Keratinocyte (primary cell): ENCODE data around the gene ROS1. TPM values are rescaled to one million over a fixed set of nuclear protein-coding genes. Genes with fewer than 3 reads are reported as not detected.

ENCODE experiments used
- DNase-seq: peaks from one replicate; pipeline ENCODE4 v3.0.0-alpha.2; 2011; ENCODE audit warnings: low read depth, missing footprints, low spot score
- FAIRE-seq: peaks from 2 replicates; lab custom pipeline; 2011; peaks lifted over from hg19 to GRCh38; lab: Jason Lieb, UNC
- H2AFZ ChIP-seq: 2 replicates; pipeline ENCODE4 v1.6.0; 2012; ENCODE audit warnings: low read length, control low read depth, inconsistent platforms; ENCODE audit not compliant: control insufficient read depth
- H3K27ac ChIP-seq: 2 replicates; pipeline ENCODE4 v1.5.1; 2011; ENCODE audit warnings: low read length; ENCODE audit not compliant: control insufficient read depth, insufficient read depth
- H3K27me3 ChIP-seq: 3 replicates; pipeline ENCODE4 v1.6.0; 2011; ENCODE audit warnings: low read length; ENCODE audit not compliant: control insufficient read depth, insufficient read depth; ENCODE audit errors: extremely low read depth
- H3K36me3 ChIP-seq, 2 experiments: 2 replicates in 1 of 2; 3 replicates in 1 of 2; pipeline ENCODE4 v1.5.1; 2011; ENCODE audit warnings: low read length in 2 of 2, mild to moderate bottlenecking in 1 of 2; ENCODE audit not compliant: control insufficient read depth in 2 of 2, insufficient read depth in 2 of 2; ENCODE audit errors: extremely low read depth in 1 of 2
- H3K4me1 ChIP-seq: 3 replicates; pipeline ENCODE4 v1.5.1; 2011; ENCODE audit warnings: low read length; ENCODE audit not compliant: control insufficient read depth, insufficient read depth; ENCODE audit errors: extremely low read depth
- H3K4me2 ChIP-seq: 3 replicates; pipeline ENCODE4 v1.6.0; 2011; ENCODE audit warnings: low read depth, low read length; ENCODE audit not compliant: control insufficient read depth, insufficient read depth; ENCODE audit errors: extremely low read depth
- H3K4me3 ChIP-seq, 3 experiments: fragments of 200-600 bp in 1 of 3; sonication (generic) in 1 of 3; 2 replicates in 2 of 3; 3 replicates in 1 of 3; pipeline ENCODE4 v1.5.1; 2011 to 2016; ENCODE audit warnings: low read length in 3 of 3, mild to moderate bottlenecking in 3 of 3, control low read depth in 2 of 3, inconsistent platforms in 1 of 3, low read depth in 1 of 3, mixed read lengths in 1 of 3, mixed run types in 1 of 3, moderate library complexity in 1 of 3; ENCODE audit not compliant: control insufficient read depth in 2 of 3, insufficient read depth in 2 of 3; ENCODE audit errors: extremely low read depth in 1 of 3
- H3K79me2 ChIP-seq: 2 replicates; pipeline ENCODE4 v1.6.0; 2012; ENCODE audit warnings: low read length; ENCODE audit not compliant: control insufficient read depth, insufficient read depth
- H3K9ac ChIP-seq: 3 replicates; pipeline ENCODE4 v1.6.0; 2011; ENCODE audit warnings: low read length; ENCODE audit not compliant: control insufficient read depth, insufficient read depth; ENCODE audit errors: extremely low read depth
- H3K9me1 ChIP-seq: 3 replicates; pipeline ENCODE4 v1.6.0; 2011; ENCODE audit warnings: low read length; ENCODE audit not compliant: control insufficient read depth, insufficient read depth; ENCODE audit errors: extremely low read depth
- H3K9me3 ChIP-seq: 2 replicates; pipeline ENCODE4 v1.5.1; 2012; ENCODE audit warnings: low read depth, low read length; ENCODE audit not compliant: control insufficient read depth
- H4K20me1 ChIP-seq: 3 replicates; pipeline ENCODE4 v1.6.0; 2011; ENCODE audit warnings: low read length; ENCODE audit not compliant: control insufficient read depth, insufficient read depth; ENCODE audit errors: extremely low read depth
- CTCF ChIP-seq, 3 experiments: IDR thresholded peaks in 1 of 3; conservative IDR thresholded peaks in 1 of 3; optimal IDR thresholded peaks in 1 of 3; 2 replicates in 2 of 3; 3 replicates in 1 of 3; pipeline versions ENCODE3 to v1.5.1; 2011; ENCODE audit warnings: low read length in 3 of 3, mild to moderate bottlenecking in 3 of 3, moderate library complexity in 2 of 3, control low read depth in 1 of 3, inconsistent platforms in 1 of 3; ENCODE audit not compliant: insufficient read depth in 2 of 3; ENCODE audit errors: extremely low read depth in 1 of 3
- EZH2 ChIP-seq: IDR thresholded peaks from one replicate; pipeline ENCODE4 v1.6.1; 2012; ENCODE audit warnings: inconsistent platforms, mild to moderate bottlenecking, low read length, moderate library complexity
- dilution Hi-C: fragments of 300-500 bp; cut with MboI; formaldehyde crosslinking; loops from one replicate; pipeline ENCODE4 v1.7.0; 2020; ENCODE audit warnings: low sequenced_read_pairs; ENCODE audit not compliant: extremely low pct_ligation_motif_present
- polyA plus RNA-seq, 5 experiments: library from polyadenylated mRNA; depleted of rRNA in 3 of 5; stranded (reverse) in 3 of 5; stranded (forward) in 1 of 5; unstranded in 1 of 5; fragments of >200 nt; gene quantifications; 1 replicate in 1 of 5; 2 replicates in 3 of 5; 3 replicates in 1 of 5; pipeline versions ENCODE4 v1.2.1 to v1.2.3, GENCODE V29; 2011 to 2012; ENCODE audit warnings: missing spikeins in 2 of 5, low read depth in 1 of 5, low replicate concordance in 1 of 5

ROS1 gene
- polyA plus RNA-seq, 1 donor (not counting 4 experiments of a cell fraction or from before 2014, with no cell fraction given), result 0.16 TPM

- Histone ChIP-seq H3K9me1 (no peaks in the 10 kb centered on the region), H3K4me1 (peaks cover 1% of the 10 kb centered on the region), H3K4me3 (no peak overlapping the region), H4K20me1 (no peaks in the 10 kb centered on the region), H3K9me3 (no peaks in the 10 kb centered on the region), H3K9ac (no peak overlapping the region), H3K79me2 (no peaks in the 10 kb centered on the region), H3K27ac (no peak overlapping the region), H3K4me2 (no peak overlapping the region), H3K36me3 (no peaks in the 10 kb centered on the region), H3K27me3 (no peaks in the 10 kb centered on the region), H2AFZ (no peak overlapping the region)
- no peak for TF ChIP-seq CTCF (optimal IDR thresholded peaks at IDR 0.05 in 1 of 3, IDR thresholded peaks at IDR 0.05 in 1 of 3, conservative IDR thresholded peaks at IDR 0.05 in 1 of 3; ENCODE audit: extremely low read depth in 1 of 3, insufficient read depth in 2 of 3, low read length in 3 of 3)
- no peak for TF ChIP-seq EZH2
- DNase-seq (no peak), FAIRE-seq (no peak)
- dilution Hi-C loops, result no loop called here
These were observed 31.3 kb upstream of the ROS1 start for GRCh38 chr6:117456998-117457397.

- Histone ChIP-seq H3K4me2 (no peak overlapping the region), H3K4me1 (peaks cover 5% of the 10 kb centered on the region), H3K36me3 (no peaks in the 10 kb centered on the region), H3K27ac (no peak overlapping the region), H4K20me1 (no peaks in the 10 kb centered on the region), H3K4me3 (no peak overlapping the region), H3K27me3 (no peaks in the 10 kb centered on the region), H3K9ac (no peak overlapping the region), H2AFZ (no peak overlapping the region), H3K9me1 (no peaks in the 10 kb centered on the region), H3K79me2 (no peaks in the 10 kb centered on the region), H3K9me3 (no peaks in the 10 kb centered on the region)
- dilution Hi-C loops, result no loop called here
- no peak for FAIRE-seq
- TF ChIP-seq CTCF (optimal IDR thresholded peaks at IDR 0.05 in 1 of 3, IDR thresholded peaks at IDR 0.05 in 1 of 3, conservative IDR thresholded peaks at IDR 0.05 in 1 of 3; ENCODE audit: extremely low read depth in 1 of 3, insufficient read depth in 2 of 3, low read length in 3 of 3) (no peak), EZH2 (no peak)
- no peak for DNase-seq
These were observed 30.5 kb upstream of the ROS1 start for GRCh38 chr6:117456250-117456649.
